Measurements from ENCODE around the gene LRRC7.

Gene LRRC7

DNA sequence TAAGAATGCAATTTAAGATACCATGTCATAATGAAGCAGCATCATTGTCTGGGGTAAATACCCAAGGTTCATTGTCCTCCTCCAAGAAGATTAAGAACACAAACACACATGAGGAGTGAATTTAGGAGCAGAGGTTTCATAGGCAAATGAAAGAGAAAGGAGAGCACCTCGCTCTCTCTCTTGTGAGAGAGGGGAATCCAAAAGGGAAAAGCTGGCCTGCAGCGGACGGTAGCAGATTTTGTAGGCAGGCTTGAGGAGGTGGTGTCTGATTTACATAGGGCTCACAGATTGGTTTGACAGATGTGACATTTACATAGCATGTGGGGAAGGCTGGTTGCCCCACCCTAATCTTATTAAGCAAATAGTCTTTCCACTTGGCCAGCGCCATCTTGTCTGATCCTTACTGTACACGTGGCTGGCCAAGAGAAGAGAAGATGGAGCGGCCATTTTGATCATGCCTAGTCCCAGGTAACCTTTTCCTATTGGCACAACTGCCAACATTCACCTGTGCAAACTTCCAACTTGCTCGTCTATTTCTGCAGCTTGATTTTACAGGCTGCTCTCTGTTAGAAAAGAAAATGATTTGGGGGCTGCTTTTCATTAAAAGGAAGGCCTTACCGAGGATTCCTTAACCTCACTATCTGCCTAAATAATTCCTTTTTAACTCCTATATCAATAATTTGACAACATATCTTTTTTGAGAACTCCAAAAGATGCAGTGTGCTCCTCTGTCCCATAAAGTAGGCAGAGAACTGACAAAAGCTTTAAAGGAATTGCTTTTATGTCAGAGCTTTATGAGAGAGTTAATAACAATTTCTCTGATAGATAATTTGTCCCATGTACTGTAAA, 16.0 kb upstream of the LRRC7 start:
- Histone ChIP-seq H3K36me3 (ENCODE audit: control insufficient read depth, insufficient read depth, low read length) (no peaks in the 10 kb centered on the region), H3K4me1 (ENCODE audit: control insufficient read depth, insufficient read depth, low read length) (no peaks in the 10 kb centered on the region), H3K9ac (ENCODE audit: low read length) (no peak overlapping the region), H3K9me3 (ENCODE audit: control insufficient read depth, low read length) (no peaks in the 10 kb centered on the region), H3K27me3 (ENCODE audit: control insufficient read depth, insufficient read depth, low read length) (no peaks in the 10 kb centered on the region), H3K4me3 (ENCODE audit: low read length) (no peak overlapping the region)

DNA sequence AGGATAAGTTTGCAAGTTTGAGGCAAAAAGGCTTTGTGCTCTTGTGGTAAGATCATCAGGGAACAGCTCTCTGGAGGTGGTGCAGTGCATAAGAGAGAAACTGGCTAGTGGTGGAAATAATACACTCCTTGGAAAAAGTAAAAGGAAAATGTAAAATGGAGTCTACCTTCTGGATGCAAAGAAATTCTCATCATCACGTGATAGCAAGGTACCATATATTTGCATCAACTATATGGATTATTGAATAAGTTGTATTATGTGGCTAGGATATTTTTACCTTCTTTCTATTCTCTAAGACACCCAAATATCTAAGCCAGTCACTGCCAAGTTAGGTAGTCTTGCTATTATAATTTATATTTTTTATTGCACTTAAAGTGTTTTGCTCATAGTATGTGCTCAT, 14.0 kb upstream of the LRRC7 start:
- Histone ChIP-seq H3K9ac (ENCODE audit: low read length) (no peak overlapping the region), H3K27me3 (ENCODE audit: control insufficient read depth, insufficient read depth, low read length) (no peaks in the 10 kb centered on the region), H3K4me1 (ENCODE audit: control insufficient read depth, insufficient read depth, low read length) (no peaks in the 10 kb centered on the region), H3K9me3 (ENCODE audit: control insufficient read depth, low read length) (no peaks in the 10 kb centered on the region), H3K36me3 (ENCODE audit: control insufficient read depth, insufficient read depth, low read length) (no peaks in the 10 kb centered on the region), H3K4me3 (ENCODE audit: low read length) (no peak overlapping the region)

DNA sequence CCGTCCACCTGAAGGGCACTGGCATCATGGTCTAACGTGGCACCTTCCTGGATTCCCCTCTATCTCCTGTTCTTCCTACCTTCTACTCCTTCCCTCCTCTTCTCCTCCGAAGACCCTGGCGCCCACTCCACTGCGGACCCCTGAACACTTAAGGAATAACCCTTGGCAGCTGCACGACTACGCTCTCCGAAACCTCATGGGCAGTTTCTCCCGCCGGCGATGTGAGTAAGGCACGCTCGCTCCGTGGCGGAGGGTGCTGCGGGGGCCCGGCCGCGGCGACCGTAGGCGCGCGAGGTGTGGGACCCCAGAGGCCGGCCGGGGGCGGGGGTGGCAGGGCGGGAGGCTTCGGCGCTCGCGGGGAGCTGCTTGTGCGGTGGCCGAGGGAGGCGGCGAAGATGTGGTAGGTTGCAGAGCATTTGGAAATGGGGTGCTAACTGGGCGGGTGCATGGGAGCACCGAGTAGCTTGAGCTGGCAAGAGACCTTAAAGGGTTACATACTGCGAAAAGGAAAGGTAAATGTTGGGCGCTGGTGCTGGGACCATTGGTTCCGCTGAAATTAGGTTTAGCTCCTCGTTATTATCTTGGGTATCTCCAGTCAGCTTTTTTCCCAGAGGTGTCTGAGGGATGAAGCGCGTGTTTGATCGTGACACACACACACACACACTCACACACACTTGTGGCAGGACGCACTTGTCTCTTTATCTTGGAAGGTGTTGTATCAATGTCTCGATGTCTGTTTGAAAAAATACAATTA, 876 bp downstream of the LRRC7 start:
- H3K4me1 ChIP-seq (ENCODE audit: control insufficient read depth, insufficient read depth, low read length), result peaks cover 12% of the 10 kb centered on the region
- no peaks in the 10 kb centered on the region for H3K36me3 ChIP-seq (ENCODE audit: control insufficient read depth, insufficient read depth, low read length)
- no peaks in the 10 kb centered on the region for H3K9me3 ChIP-seq (ENCODE audit: control insufficient read depth, low read length)
- peaks cover 41% of the 10 kb centered on the region for H3K27me3 ChIP-seq (ENCODE audit: control insufficient read depth, insufficient read depth, low read length)
- no peak overlapping the region for H3K9ac ChIP-seq (ENCODE audit: low read length)
- H3K4me3 ChIP-seq (ENCODE audit: low read length), result no peak overlapping the region

DNA sequence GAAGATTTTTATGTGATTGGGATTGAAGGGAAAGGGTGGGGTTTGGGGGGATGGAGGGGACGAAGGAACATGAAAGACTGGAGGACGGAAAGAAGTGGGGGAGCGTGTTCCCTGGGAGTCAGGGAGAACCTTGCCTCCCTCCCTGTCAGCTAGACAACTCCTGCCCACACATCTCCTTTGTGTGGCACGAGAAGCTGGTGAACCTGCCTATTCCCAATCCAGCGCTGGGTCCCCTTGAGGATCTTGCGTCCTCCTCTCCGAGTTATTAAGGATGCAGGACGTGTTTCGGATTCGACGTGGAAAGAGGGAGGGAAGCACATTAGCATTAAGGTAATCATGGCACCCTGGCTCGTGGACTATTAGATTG, 1.4 kb downstream of the LRRC7 start:
- Histone ChIP-seq H3K36me3 (ENCODE audit: control insufficient read depth, insufficient read depth, low read length) (no peaks in the 10 kb centered on the region), H3K9me3 (ENCODE audit: control insufficient read depth, low read length) (no peaks in the 10 kb centered on the region), H3K9ac (ENCODE audit: low read length) (no peak overlapping the region), H3K4me1 (ENCODE audit: control insufficient read depth, insufficient read depth, low read length) (peaks cover 12% of the 10 kb centered on the region), H3K4me3 (ENCODE audit: low read length) (no peak overlapping the region), H3K27me3 (ENCODE audit: control insufficient read depth, insufficient read depth, low read length) (peaks cover 41% of the 10 kb centered on the region)

- no peak overlapping the region for H3K9ac ChIP-seq (ENCODE audit: low read length)
- peaks cover 41% of the 10 kb centered on the region for H3K27me3 ChIP-seq (ENCODE audit: control insufficient read depth, insufficient read depth, low read length)
- H3K4me1 ChIP-seq (ENCODE audit: control insufficient read depth, insufficient read depth, low read length), result peaks cover 12% of the 10 kb centered on the region
- H3K9me3 ChIP-seq (ENCODE audit: control insufficient read depth, low read length), result no peaks in the 10 kb centered on the region
- H3K4me3 ChIP-seq (ENCODE audit: low read length), result no peak overlapping the region
- no peaks in the 10 kb centered on the region for H3K36me3 ChIP-seq (ENCODE audit: control insufficient read depth, insufficient read depth, low read length)
Observed at GRCh38 chr1:69569576-69570328, 2.0 kb downstream of the LRRC7 start.

GRCh38 chr1:69570356-69570755, 2.6 kb downstream of the LRRC7 start:
- Histone ChIP-seq H3K36me3 (ENCODE audit: control insufficient read depth, insufficient read depth, low read length) (no peaks in the 10 kb centered on the region), H3K4me1 (ENCODE audit: control insufficient read depth, insufficient read depth, low read length) (peaks cover 12% of the 10 kb centered on the region), H3K4me3 (ENCODE audit: low read length) (no peak overlapping the region), H3K27me3 (ENCODE audit: control insufficient read depth, insufficient read depth, low read length) (peaks cover 41% of the 10 kb centered on the region), H3K9me3 (ENCODE audit: control insufficient read depth, low read length) (no peaks in the 10 kb centered on the region), H3K9ac (ENCODE audit: low read length) (no peak overlapping the region)

DNA sequence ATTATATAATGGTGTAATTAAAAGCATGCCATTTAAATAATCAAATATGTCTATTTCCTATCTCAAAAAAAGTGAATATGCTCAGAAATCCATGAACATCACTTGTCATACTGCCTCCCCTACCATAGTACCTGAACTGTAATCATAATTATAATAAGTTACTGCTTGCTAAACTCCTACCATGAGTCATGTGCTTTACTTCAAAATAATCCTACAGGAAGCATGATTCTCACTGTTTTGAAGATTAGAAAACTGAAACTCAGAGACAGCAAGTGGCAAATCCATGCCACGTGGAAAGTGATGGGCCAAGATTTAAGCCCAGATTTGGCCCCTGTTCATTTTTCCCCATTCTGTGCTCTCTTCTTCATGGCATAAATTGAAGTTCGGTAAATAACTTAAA, 5.2 kb downstream of the LRRC7 start:
- H3K4me3 ChIP-seq (ENCODE audit: low read length), result no peak overlapping the region
- H3K9ac ChIP-seq (ENCODE audit: low read length), result no peak overlapping the region
- no peaks in the 10 kb centered on the region for H3K9me3 ChIP-seq (ENCODE audit: control insufficient read depth, low read length)
- H3K27me3 ChIP-seq (ENCODE audit: control insufficient read depth, insufficient read depth, low read length), result peaks cover 22% of the 10 kb centered on the region
- no peaks in the 10 kb centered on the region for H3K36me3 ChIP-seq (ENCODE audit: control insufficient read depth, insufficient read depth, low read length)
- H3K4me1 ChIP-seq (ENCODE audit: control insufficient read depth, insufficient read depth, low read length), result peaks cover 4% of the 10 kb centered on the region

- H3K9ac ChIP-seq (ENCODE audit: low read length), result no peak overlapping the region
- H3K27me3 ChIP-seq (ENCODE audit: control insufficient read depth, insufficient read depth, low read length), result peaks cover 12% of the 10 kb centered on the region
- no peak overlapping the region for H3K4me3 ChIP-seq (ENCODE audit: low read length)
- H3K36me3 ChIP-seq (ENCODE audit: control insufficient read depth, insufficient read depth, low read length), result no peaks in the 10 kb centered on the region
- no peaks in the 10 kb centered on the region for H3K9me3 ChIP-seq (ENCODE audit: control insufficient read depth, low read length)
- no peaks in the 10 kb centered on the region for H3K4me1 ChIP-seq (ENCODE audit: control insufficient read depth, insufficient read depth, low read length)
Observed at GRCh38 chr1:69573911-69574310, 6.2 kb downstream of the LRRC7 start.

- Histone ChIP-seq H3K4me3 (ENCODE audit: low read length) (no peak overlapping the region), H3K9me3 (ENCODE audit: control insufficient read depth, low read length) (no peaks in the 10 kb centered on the region), H3K9ac (ENCODE audit: low read length) (no peak overlapping the region), H3K27me3 (ENCODE audit: control insufficient read depth, insufficient read depth, low read length) (no peaks in the 10 kb centered on the region), H3K36me3 (ENCODE audit: control insufficient read depth, insufficient read depth, low read length) (no peaks in the 10 kb centered on the region), H3K4me1 (ENCODE audit: control insufficient read depth, insufficient read depth, low read length) (no peaks in the 10 kb centered on the region)
Observed at GRCh38 chr1:69585666-69586065, 17.9 kb downstream of the LRRC7 start.

DNA sequence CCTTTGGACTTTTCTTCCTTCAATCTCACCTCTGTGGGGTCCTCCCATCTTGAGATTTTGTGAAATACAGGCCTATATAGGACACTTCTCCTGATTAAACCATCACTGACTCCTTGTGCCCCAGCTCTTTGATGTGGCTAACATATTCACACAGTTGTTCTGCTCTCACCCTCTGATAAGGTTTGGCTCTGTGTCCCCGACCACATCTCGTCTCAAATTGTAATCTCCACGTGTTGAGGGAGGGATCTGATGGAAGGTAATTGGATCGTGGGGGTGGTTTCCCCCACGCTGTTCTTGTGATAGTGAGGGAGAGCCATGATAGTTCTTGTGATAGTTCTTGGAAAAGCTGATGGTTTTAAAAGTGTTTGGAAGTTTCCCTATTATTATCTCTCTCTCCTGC, 19.7 kb downstream of the LRRC7 start:
- no peaks in the 10 kb centered on the region for H3K9me3 ChIP-seq (ENCODE audit: control insufficient read depth, low read length)
- no peaks in the 10 kb centered on the region for H3K36me3 ChIP-seq (ENCODE audit: control insufficient read depth, insufficient read depth, low read length)
- no peak overlapping the region for H3K4me3 ChIP-seq (ENCODE audit: low read length)
- no peak overlapping the region for H3K9ac ChIP-seq (ENCODE audit: low read length)
- no peaks in the 10 kb centered on the region for H3K27me3 ChIP-seq (ENCODE audit: control insufficient read depth, insufficient read depth, low read length)
- no peaks in the 10 kb centered on the region for H3K4me1 ChIP-seq (ENCODE audit: control insufficient read depth, insufficient read depth, low read length)

- no peak overlapping the region for H3K9ac ChIP-seq (ENCODE audit: low read length)
- no peaks in the 10 kb centered on the region for H3K4me1 ChIP-seq (ENCODE audit: control insufficient read depth, insufficient read depth, low read length)
Observed at GRCh38 chr1:69589799-69590198, 22.1 kb downstream of the LRRC7 start.

GRCh38 chr1:69592341-69592740, 24.6 kb downstream of the LRRC7 start:
- Histone ChIP-seq H3K9ac (ENCODE audit: low read length) (no peak overlapping the region), H3K36me3 (ENCODE audit: control insufficient read depth, insufficient read depth, low read length) (no peaks in the 10 kb centered on the region), H3K4me1 (ENCODE audit: control insufficient read depth, insufficient read depth, low read length) (no peaks in the 10 kb centered on the region), H3K4me3 (ENCODE audit: low read length) (no peak overlapping the region), H3K9me3 (ENCODE audit: control insufficient read depth, low read length) (no peaks in the 10 kb centered on the region), H3K27me3 (ENCODE audit: control insufficient read depth, insufficient read depth, low read length) (no peaks in the 10 kb centered on the region)

More at GRCh38 chr1:69589799-69590198, 22.1 kb downstream of the LRRC7 start:
- Histone ChIP-seq H3K4me3 (ENCODE audit: low read length) (no peak overlapping the region), H3K27me3 (ENCODE audit: control insufficient read depth, insufficient read depth, low read length) (no peaks in the 10 kb centered on the region), H3K36me3 (ENCODE audit: control insufficient read depth, insufficient read depth, low read length) (no peaks in the 10 kb centered on the region), H3K9me3 (ENCODE audit: control insufficient read depth, low read length) (no peaks in the 10 kb centered on the region)

Measured in mucosa of stomach (tissue), 1 donor.